ENCODE data around the gene ANKRD36. TPM values are rescaled to one million over a fixed set of nuclear protein-coding genes. Genes with fewer than 3 reads are reported as not detected.

The ANKRD36 gene
- total RNA-seq: 15.9 and 41.6 TPM in 2 replicates

GRCh38 chr2:97113050-97113881, at the start of gene ANKRD36:
ANKRD36 (plus strand) TSS chr2:97113153; CDS start chr2:97113740, 587 bp downstream.

DNA sequence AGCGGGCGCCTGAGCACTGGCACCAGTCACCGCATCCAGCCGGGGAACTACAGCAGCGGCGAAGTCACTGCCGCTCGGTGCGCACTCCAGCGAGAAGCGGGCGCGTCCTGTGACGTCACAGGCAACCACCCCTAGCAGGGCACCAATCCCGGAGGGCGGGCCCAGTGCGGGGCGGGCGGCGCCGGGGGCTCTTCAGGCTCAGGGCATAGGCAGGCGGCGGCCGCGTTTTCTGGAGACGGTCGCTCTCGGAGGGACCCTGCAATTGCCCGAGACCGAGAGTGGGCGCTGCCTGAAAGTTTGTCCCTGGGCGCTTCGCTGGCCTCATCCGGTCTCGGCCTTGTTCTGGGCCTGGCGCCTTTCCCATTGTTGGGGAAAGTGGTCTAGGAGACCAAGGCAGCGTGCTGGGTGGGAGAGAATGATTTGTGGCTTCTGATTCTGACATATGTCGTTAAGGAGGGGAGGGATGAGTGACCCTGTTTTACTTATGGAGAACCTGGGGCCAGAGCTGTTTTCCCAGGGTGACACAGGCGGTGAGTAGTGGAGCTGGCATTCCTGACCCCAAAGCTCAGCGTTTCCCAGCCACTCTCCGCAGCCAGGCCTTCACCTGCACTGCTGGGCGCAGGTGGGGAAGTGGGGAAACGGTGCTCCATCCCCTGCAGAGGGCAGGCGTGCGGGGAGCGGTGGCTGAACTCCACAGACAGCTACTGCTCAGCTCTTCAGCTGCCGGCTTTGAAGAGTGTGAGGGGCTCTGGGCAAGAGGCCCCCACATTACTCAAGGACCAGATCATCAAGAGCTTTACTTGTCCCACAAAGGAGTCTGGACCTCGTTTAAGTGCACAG, 18.0 kb upstream of the ANKRD36 start, which contains the start of gene FAHD2B:
Gene FAHD2B, minus strand, starts transcription at position 111 of the 840 bp plus-strand sequence. CDS start 3,176 bp downstream, outside the sequence.

Other genes starting within 250 kb of the ANKRD36 start
- gene SEMA4C, start 243.1 kb upstream of the ANKRD36 start, total RNA-seq: 13.4 and 26.8 TPM in 2 replicates
- gene FAM178B, start 126.6 kb upstream of the ANKRD36 start, total RNA-seq: not detected in 2 replicates
- gene FAHD2B, start 18.3 kb upstream of the ANKRD36 start, total RNA-seq: 4.1 and 7.2 TPM in 2 replicates

All from bronchial smooth muscle cell (primary cell).